Neural cell (in vitro differentiated cells): ENCODE measurements around the gene RFC2. TPM values are rescaled to one million over a fixed set of nuclear protein-coding genes. Genes with fewer than 3 reads are reported as not detected.

Experiments used
- H2AFZ ChIP-seq: fragments of 200-600, 300-800 bp; sonication (generic), shearing (Covaris generic); 2 replicates; pipeline ENCODE4 v1.6.0; 2014; ENCODE audit warnings: low read depth, mild to moderate bottlenecking, antibody characterized with exemption, low read length, moderate library complexity
- H3F3A ChIP-seq: fragments of 200-600 bp; shearing (Covaris generic); 2 replicates; pipeline ENCODE4 v1.6.1; 2016; ENCODE audit warnings: mild to moderate bottlenecking, moderate library complexity, mixed read lengths, antibody characterized with exemption, low read length; ENCODE audit not compliant: insufficient read depth, poor library complexity, severe bottlenecking
- H3K27ac ChIP-seq: fragments of 200-600, 300-800 bp; sonication (generic), shearing (Covaris generic); 2 replicates; pipeline ENCODE4 v1.5.1; 2014; ENCODE audit warnings: mild to moderate bottlenecking, low read length, moderate library complexity
- H3K27me3 ChIP-seq: fragments of 300-800, 200-600 bp; sonication (generic), shearing (Covaris generic); 2 replicates; pipeline ENCODE4 v1.6.0; 2014; ENCODE audit warnings: mild to moderate bottlenecking, low read depth, low read length, moderate library complexity; ENCODE audit not compliant: insufficient read depth
- H3K36me3 ChIP-seq: fragments of 300-800, 200-600 bp; sonication (generic), shearing (Covaris generic); 2 replicates; pipeline ENCODE4 v1.5.1; 2014; ENCODE audit warnings: mild to moderate bottlenecking, antibody characterized with exemption, low read length, moderate library complexity; ENCODE audit not compliant: insufficient read depth
- H3K4me2 ChIP-seq: fragments of 300-800, 200-600 bp; sonication (generic), shearing (Covaris generic); 2 replicates; pipeline ENCODE4 v1.6.0; 2014; ENCODE audit warnings: mild to moderate bottlenecking, low read length
- H3K4me3 ChIP-seq: fragments of 300-800, 200-600 bp; sonication (generic), shearing (Covaris generic); 2 replicates; pipeline ENCODE4 v1.5.1; 2014; ENCODE audit warnings: mild to moderate bottlenecking, low read length, moderate library complexity
- H3K79me2 ChIP-seq: fragments of 200-600 bp; shearing (Covaris generic); replicated peaks from 2 replicates; pipeline ENCODE4 v1.6.0; 2014; ENCODE audit warnings: mild to moderate bottlenecking, low read length, moderate library complexity; ENCODE audit not compliant: insufficient read depth
- H3K9ac ChIP-seq: fragments of 300-800, 200-600 bp; sonication (generic), shearing (Covaris generic); 2 replicates; pipeline ENCODE4 v1.6.1; 2016; ENCODE audit warnings: mild to moderate bottlenecking, low read length, mixed read lengths
- H3K9me2 ChIP-seq: fragments of 200-600 bp; shearing (Covaris generic); 2 replicates; pipeline ENCODE4 v1.6.1; 2016; ENCODE audit warnings: mild to moderate bottlenecking, low read length, mixed read lengths; ENCODE audit not compliant: insufficient read depth
- H3K9me3 ChIP-seq: fragments of 200-600, 300-800 bp; sonication (generic), shearing (Covaris generic); 2 replicates; pipeline ENCODE4 v1.6.1; 2016; ENCODE audit warnings: mild to moderate bottlenecking, mixed run types, low read length, moderate library complexity, mixed read lengths
- H4K20me1 ChIP-seq: fragments of 200-600 bp; shearing (Covaris generic); 2 replicates; pipeline ENCODE4 v1.6.1; 2016; ENCODE audit warnings: mild to moderate bottlenecking, mixed run types; ENCODE audit not compliant: insufficient read depth
- CTCF ChIP-seq: fragments of 450-650 bp; IDR thresholded peaks from 2 replicates; pipeline ENCODE4 v1.5.1; 2014; ENCODE audit warnings: antibody characterized with exemption, mild to moderate bottlenecking, moderate library complexity; ENCODE audit not compliant: poor library complexity, severe bottlenecking
- EP300 ChIP-seq: fragments of 450-650 bp; conservative IDR thresholded peaks from 2 replicates; pipeline ENCODE4 v1.6.1; 2014; ENCODE audit warnings: antibody characterized with exemption, mild to moderate bottlenecking, moderate library complexity; ENCODE audit not compliant: poor library complexity, severe bottlenecking
- EZH2 ChIP-seq: fragments of 200-600, 300-800 bp; shearing (Covaris generic), sonication (generic); IDR thresholded peaks from 2 replicates; pipeline ENCODE4 v1.6.1; 2014; ENCODE audit warnings: antibody characterized with exemption, low read length, borderline replicate concordance, mild to moderate bottlenecking; ENCODE audit not compliant: insufficient read depth, poor library complexity, severe bottlenecking
- MXI1 ChIP-seq: fragments of 450-650 bp; conservative IDR thresholded peaks from 2 replicates; pipeline ENCODE4 v1.6.1; 2014; ENCODE audit warnings: antibody characterized with exemption, mild to moderate bottlenecking; ENCODE audit not compliant: poor library complexity, severe bottlenecking
- POLR2AphosphoS5 ChIP-seq: IDR thresholded peaks from 2 replicates; pipeline ENCODE4 v1.6.1; 2012
- RAD21 ChIP-seq: fragments of 450-650 bp; conservative IDR thresholded peaks from 2 replicates; pipeline ENCODE4 v1.6.1; 2014; ENCODE audit warnings: antibody characterized with exemption, mild to moderate bottlenecking, moderate library complexity
- REST ChIP-seq: IDR thresholded peaks from 2 replicates; pipeline ENCODE4 v1.6.1; 2012; ENCODE audit warnings: borderline replicate concordance
- SMC3 ChIP-seq: fragments of 450-650 bp; conservative IDR thresholded peaks from 2 replicates; pipeline ENCODE4 v1.6.1; 2014; ENCODE audit warnings: antibody characterized with exemption, mild to moderate bottlenecking, moderate library complexity; ENCODE audit not compliant: poor library complexity
- TAF1 ChIP-seq: IDR thresholded peaks from 2 replicates; pipeline ENCODE4 v1.6.1; 2012; ENCODE audit warnings: low read depth
- polyA plus RNA-seq: library from polyadenylated mRNA; depleted of rRNA; stranded (reverse); fragments of >200 nt; gene quantifications from 2 replicates; pipeline ENCODE4 v1.2.3, GENCODE V29; 2014

The RFC2 gene
- polyA plus RNA-seq, 1 donor from 2014 or later = 20.9 TPM

- H3K27me3 ChIP-seq = no peaks in the 10 kb centered on the region
Measured at GRCh38 chr7:74280985-74281384, 26.8 kb upstream of the RFC2 start.

GRCh38 chr7:74277636-74278035 lies 23.4 kb upstream of the RFC2 start:
- Histone ChIP-seq H4K20me1 (no peaks in the 10 kb centered on the region), H3K4me2 (no peak overlapping the region), H3K9me3 (no peaks in the 10 kb centered on the region), H3K79me2 (no peaks in the 10 kb centered on the region), H3K27me3 (no peaks in the 10 kb centered on the region), H3K36me3 (no peaks in the 10 kb centered on the region), H3F3A (no peaks in the 10 kb centered on the region), H3K9me2 (no peaks in the 10 kb centered on the region), H3K9ac (no peak overlapping the region), H2AFZ (no peak overlapping the region), H3K4me3 (no peak overlapping the region), H3K27ac (no peak overlapping the region)
- TF ChIP-seq CTCF (no peak), MXI1 (no peak), REST (no peak), RAD21 (no peak), EZH2 (no peak), EP300 (no peak), POLR2AphosphoS5 (no peak), SMC3 (no peak)

More at GRCh38 chr7:74280985-74281384, 26.8 kb upstream of the RFC2 start:
- Histone ChIP-seq H3K4me3 (no peak overlapping the region), H3F3A (no peaks in the 10 kb centered on the region), H3K9me3 (no peaks in the 10 kb centered on the region), H3K27ac (no peak overlapping the region), H3K9me2 (no peaks in the 10 kb centered on the region), H4K20me1 (no peaks in the 10 kb centered on the region), H3K36me3 (no peaks in the 10 kb centered on the region), H2AFZ (no peak overlapping the region), H3K79me2 (no peaks in the 10 kb centered on the region), H3K4me2 (no peak overlapping the region), H3K9ac (no peak overlapping the region)
- TF ChIP-seq SMC3 (no peak), RAD21 (no peak), EZH2 (no peak), REST (no peak), POLR2AphosphoS5 (no peak), MXI1 (no peak), TAF1 (no peak)
